Ishikawa (cell line): Measurements from ENCODE around the gene DDX42.

Experiments used
- CEBPB ChIP-seq: IDR thresholded peaks from 2 replicates; pipeline ENCODE4 v1.6.1; 2012
- CREB1 ChIP-seq: IDR thresholded peaks from 2 replicates; pipeline ENCODE4 v1.6.1; 2012; ENCODE audit warnings: low read depth
- EGR1 ChIP-seq: IDR thresholded peaks from 2 replicates; pipeline ENCODE4 v1.6.1; 2012
- EP300 ChIP-seq: IDR thresholded peaks from 2 replicates; pipeline ENCODE4 v1.6.1; 2012; ENCODE audit warnings: borderline replicate concordance
- FOXM1 ChIP-seq: IDR thresholded peaks from 2 replicates; pipeline ENCODE4 v1.6.1; 2012; ENCODE audit warnings: low read depth, borderline replicate concordance
- MAX ChIP-seq: IDR thresholded peaks from 2 replicates; pipeline ENCODE4 v1.6.1; 2012
- NFIC ChIP-seq: IDR thresholded peaks from 2 replicates; pipeline ENCODE4 v1.6.1; 2012
- RAD21 ChIP-seq: IDR thresholded peaks from 2 replicates; pipeline ENCODE4 v1.6.1; 2012; ENCODE audit warnings: low read depth
- REST ChIP-seq: IDR thresholded peaks from 2 replicates; pipeline ENCODE4 v1.6.1; 2012; ENCODE audit warnings: low read depth, mild to moderate bottlenecking
- TAF1 ChIP-seq: IDR thresholded peaks from 2 replicates; pipeline ENCODE4 v1.6.1; 2012; ENCODE audit warnings: low read depth, mild to moderate bottlenecking
- TCF12 ChIP-seq: IDR thresholded peaks from 2 replicates; pipeline ENCODE4 v1.6.1; 2012; ENCODE audit warnings: low read depth
- TEAD4 ChIP-seq: IDR thresholded peaks from 2 replicates; pipeline ENCODE4 v1.6.1; 2012
- USF1 ChIP-seq: IDR thresholded peaks from 2 replicates; pipeline ENCODE4 v1.6.1; 2012
- YY1 ChIP-seq: IDR thresholded peaks from 2 replicates; pipeline ENCODE4 v1.6.1; 2012; ENCODE audit warnings: low read depth
- ZBTB7A ChIP-seq: IDR thresholded peaks from 2 replicates; pipeline ENCODE4 v1.6.1; 2012; ENCODE audit warnings: low read depth

DDX42 gene

DNA sequence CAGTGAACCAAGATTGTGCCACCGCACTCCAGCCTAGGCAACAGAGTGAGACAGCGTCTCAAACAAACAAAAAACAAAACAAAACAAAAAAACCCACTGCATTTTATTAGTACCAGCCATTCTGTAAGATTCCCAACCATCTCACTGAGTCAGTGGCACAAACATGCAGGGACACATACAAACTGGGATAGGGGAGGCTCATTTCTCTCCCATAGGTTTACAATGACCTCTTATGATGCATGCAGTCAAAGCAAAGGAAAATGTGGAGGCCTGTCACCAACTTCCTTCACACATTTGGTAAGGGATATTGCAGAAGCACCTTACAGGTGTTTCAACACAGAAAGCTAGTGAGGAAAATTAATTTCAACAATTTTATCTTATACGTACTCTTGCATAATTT, 19.9 kb upstream of the DDX42 start:
- TF ChIP-seq EP300 (no peak), TEAD4 (no peak), MAX (no peak), FOXM1 (no peak), RAD21 (no peak), USF1 (no peak), CEBPB (no peak), REST (no peak), TAF1 (no peak), ZBTB7A (no peak), YY1 (no peak), TCF12 (no peak), EGR1 (no peak), CREB1 (no peak), NFIC (no peak)

GRCh38 chr17:63758428-63758827, 15.5 kb upstream of the DDX42 start:
- no peak for TF ChIP-seq EP300
- TF ChIP-seq REST: no peak
- TF ChIP-seq FOXM1: no peak

- TF ChIP-seq ZBTB7A: no peak
- no peak for TF ChIP-seq REST
- no peak for TF ChIP-seq MAX
- TF ChIP-seq FOXM1: no peak
- TF ChIP-seq EP300: no peak
- no peak for TF ChIP-seq NFIC
- TF ChIP-seq USF1: no peak
- TF ChIP-seq TEAD4: no peak
- no peak for TF ChIP-seq TAF1
- no peak for TF ChIP-seq RAD21
- TF ChIP-seq CREB1: no peak
- no peak for TF ChIP-seq CEBPB
Measured at GRCh38 chr17:63760771-63761539, 13.0 kb upstream of the DDX42 start.

DNA sequence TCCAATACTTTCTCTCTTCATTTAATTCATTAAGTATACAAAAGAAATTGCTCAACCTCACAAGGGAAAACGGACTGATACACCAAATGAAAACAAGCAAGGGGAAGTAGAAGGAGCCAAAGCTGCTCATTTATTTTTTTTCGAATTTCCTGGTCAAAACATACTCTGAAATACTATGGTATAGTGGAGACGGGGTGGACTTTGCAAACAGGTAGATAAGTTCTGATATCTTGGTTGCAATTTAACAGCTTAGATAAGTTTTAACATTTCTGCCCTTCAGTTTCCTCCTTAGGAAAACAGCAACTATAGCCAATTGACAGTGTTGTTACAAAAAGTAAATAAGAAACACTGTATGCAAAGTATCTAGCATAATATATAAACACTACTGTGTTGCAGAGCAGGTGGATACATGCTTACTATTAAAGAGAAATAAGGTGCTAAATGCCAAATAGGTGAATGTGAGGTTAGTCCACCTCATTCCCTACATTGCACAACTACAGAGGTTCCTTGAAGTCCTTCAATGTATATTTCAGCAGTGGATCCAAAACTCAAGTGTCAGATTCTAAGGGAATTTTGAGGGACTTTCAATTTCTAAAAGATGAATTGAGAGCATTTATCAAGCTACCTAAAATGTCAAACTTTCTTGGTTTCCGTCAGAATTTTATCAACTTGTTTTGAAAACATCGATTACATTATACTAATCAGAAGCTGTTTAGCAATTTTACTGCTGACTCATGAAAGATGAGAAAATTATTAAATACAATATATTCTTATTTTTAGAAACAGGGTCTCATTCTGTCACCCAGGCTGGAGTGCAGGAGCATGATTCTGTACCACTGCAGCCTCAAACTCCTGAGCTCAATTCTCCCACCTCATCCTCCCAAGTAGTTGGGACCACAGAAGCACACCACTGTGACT, 11.6 kb upstream of the DDX42 start:
- TF ChIP-seq NFIC (no peak), TEAD4 (no peak), CREB1 (no peak), YY1 (no peak)
